Panc1 (cell line): ENCODE measurements around the gene CSAG2.
"Not testable (repeated sequence)": the region's sequence is repeated elsewhere in the genome, so short reads cannot be mapped to it uniquely, and the experiment has no call there.

Source experiments
- POLR2AphosphoS5 ChIP-seq: IDR thresholded peaks from 2 replicates; pipeline ENCODE4 v1.6.1; 2012; ENCODE audit warnings: mild to moderate bottlenecking, low read depth, low read length, moderate library complexity
- SIN3A ChIP-seq: IDR thresholded peaks from 2 replicates; pipeline ENCODE4 v1.6.1; 2012; ENCODE audit warnings: low read depth, mild to moderate bottlenecking, low read length, moderate library complexity, borderline replicate concordance; ENCODE audit not compliant: insufficient read depth
- TCF7L2 ChIP-seq: IDR thresholded peaks from 2 replicates; pipeline ENCODE4 v1.6.1; 2011; ENCODE audit warnings: mild to moderate bottlenecking, low read depth, low read length, inconsistent platforms
- TF ChIP-seq, protein P1 (sequence below): fragments of 450-650 bp; IDR thresholded peaks from 2 replicates; pipeline ENCODE4 v1.5.1; 2017; ENCODE audit warnings: mild to moderate bottlenecking
- TF ChIP-seq, protein P2 (sequence below), 2 experiments: IDR thresholded peaks; 2 replicates each; pipeline ENCODE4 v1.6.1; 2011 to 2012; ENCODE audit warnings: low read depth in 2 of 2, control low read depth in 1 of 2, low read length in 1 of 2, mild to moderate bottlenecking in 1 of 2, moderate library complexity in 1 of 2; ENCODE audit not compliant: insufficient read depth in 1 of 2

DNA sequence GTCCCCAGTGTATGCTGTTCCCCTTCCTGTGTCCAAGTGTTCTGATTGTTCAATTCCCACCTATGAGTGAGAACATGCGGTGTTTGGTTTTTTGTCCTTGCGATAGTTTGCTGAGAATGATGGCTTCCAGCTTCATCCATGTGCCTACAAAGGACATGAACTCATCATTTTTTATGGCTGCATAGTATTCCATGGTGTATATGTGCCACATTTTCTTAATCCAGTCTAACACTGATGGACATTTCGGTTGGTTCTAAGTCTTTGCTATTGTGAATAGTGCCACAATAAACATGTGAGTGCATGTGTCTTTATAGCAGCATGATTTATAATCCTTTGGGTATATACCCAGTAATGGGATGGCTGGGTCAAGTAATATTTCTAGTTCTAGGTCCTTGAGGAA, 34.4 kb downstream of the CSAG2 start:
- TF ChIP-seq, protein P1, sequence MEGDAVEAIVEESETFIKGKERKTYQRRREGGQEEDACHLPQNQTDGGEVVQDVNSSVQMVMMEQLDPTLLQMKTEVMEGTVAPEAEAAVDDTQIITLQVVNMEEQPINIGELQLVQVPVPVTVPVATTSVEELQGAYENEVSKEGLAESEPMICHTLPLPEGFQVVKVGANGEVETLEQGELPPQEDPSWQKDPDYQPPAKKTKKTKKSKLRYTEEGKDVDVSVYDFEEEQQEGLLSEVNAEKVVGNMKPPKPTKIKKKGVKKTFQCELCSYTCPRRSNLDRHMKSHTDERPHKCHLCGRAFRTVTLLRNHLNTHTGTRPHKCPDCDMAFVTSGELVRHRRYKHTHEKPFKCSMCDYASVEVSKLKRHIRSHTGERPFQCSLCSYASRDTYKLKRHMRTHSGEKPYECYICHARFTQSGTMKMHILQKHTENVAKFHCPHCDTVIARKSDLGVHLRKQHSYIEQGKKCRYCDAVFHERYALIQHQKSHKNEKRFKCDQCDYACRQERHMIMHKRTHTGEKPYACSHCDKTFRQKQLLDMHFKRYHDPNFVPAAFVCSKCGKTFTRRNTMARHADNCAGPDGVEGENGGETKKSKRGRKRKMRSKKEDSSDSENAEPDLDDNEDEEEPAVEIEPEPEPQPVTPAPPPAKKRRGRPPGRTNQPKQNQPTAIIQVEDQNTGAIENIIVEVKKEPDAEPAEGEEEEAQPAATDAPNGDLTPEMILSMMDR = not testable (repeated sequence)
- TF ChIP-seq SIN3A, POLR2AphosphoS5, TCF7L2: not testable (repeated sequence)
- TF ChIP-seq, protein P2, sequence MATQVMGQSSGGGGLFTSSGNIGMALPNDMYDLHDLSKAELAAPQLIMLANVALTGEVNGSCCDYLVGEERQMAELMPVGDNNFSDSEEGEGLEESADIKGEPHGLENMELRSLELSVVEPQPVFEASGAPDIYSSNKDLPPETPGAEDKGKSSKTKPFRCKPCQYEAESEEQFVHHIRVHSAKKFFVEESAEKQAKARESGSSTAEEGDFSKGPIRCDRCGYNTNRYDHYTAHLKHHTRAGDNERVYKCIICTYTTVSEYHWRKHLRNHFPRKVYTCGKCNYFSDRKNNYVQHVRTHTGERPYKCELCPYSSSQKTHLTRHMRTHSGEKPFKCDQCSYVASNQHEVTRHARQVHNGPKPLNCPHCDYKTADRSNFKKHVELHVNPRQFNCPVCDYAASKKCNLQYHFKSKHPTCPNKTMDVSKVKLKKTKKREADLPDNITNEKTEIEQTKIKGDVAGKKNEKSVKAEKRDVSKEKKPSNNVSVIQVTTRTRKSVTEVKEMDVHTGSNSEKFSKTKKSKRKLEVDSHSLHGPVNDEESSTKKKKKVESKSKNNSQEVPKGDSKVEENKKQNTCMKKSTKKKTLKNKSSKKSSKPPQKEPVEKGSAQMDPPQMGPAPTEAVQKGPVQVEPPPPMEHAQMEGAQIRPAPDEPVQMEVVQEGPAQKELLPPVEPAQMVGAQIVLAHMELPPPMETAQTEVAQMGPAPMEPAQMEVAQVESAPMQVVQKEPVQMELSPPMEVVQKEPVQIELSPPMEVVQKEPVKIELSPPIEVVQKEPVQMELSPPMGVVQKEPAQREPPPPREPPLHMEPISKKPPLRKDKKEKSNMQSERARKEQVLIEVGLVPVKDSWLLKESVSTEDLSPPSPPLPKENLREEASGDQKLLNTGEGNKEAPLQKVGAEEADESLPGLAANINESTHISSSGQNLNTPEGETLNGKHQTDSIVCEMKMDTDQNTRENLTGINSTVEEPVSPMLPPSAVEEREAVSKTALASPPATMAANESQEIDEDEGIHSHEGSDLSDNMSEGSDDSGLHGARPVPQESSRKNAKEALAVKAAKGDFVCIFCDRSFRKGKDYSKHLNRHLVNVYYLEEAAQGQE (IDR thresholded peaks at IDR 0.05; ENCODE audit: insufficient read depth in 1 of 2, low read depth in 2 of 2, low read length in 1 of 2) = not testable (repeated sequence)
